ENCODE measurements around the gene MRPL32.
A peak's percentile ranks its signal among the peaks of the same experiment; 100 is the strongest.

Gene MRPL32

GRCh38 chr7:42940985-42941847 is 9.0 kb downstream of the MRPL32 start:
- Mint-ChIP-seq H3K36me3 (ENCODE audit: low read depth) (peaks cover 26% of the 10 kb centered on the region), H3K9me3 (no peaks in the 10 kb centered on the region), H3K4me1 (ENCODE audit: low read depth) (peaks cover 33% of the 10 kb centered on the region), H3K27me3 (no peaks in the 10 kb centered on the region), H3K4me3 (no peak overlapping the region), H3K27ac (no peak overlapping the region)

GRCh38 chr7:42945821-42946626 is 13.8 kb downstream of the MRPL32 start:
- no peak overlapping the region for H3K4me3 Mint-ChIP-seq
- H3K4me1 Mint-ChIP-seq (ENCODE audit: low read depth), result peaks cover 8% of the 10 kb centered on the region
- H3K9me3 Mint-ChIP-seq, result no peaks in the 10 kb centered on the region
- H3K36me3 Mint-ChIP-seq (ENCODE audit: low read depth), result no peaks in the 10 kb centered on the region
- peak overlapping the region; percentile 40 for H3K27ac Mint-ChIP-seq
- H3K27me3 Mint-ChIP-seq, result no peaks in the 10 kb centered on the region

- Mint-ChIP-seq H3K27ac (no peak overlapping the region), H3K4me3 (no peak overlapping the region), H3K27me3 (no peaks in the 10 kb centered on the region), H3K9me3 (no peaks in the 10 kb centered on the region), H3K4me1 (ENCODE audit: low read depth) (peaks cover 8% of the 10 kb centered on the region), H3K36me3 (ENCODE audit: low read depth) (no peaks in the 10 kb centered on the region)
Observed at GRCh38 chr7:42946627-42946950, 14.4 kb downstream of the MRPL32 start.

GRCh38 chr7:42947521-42947920 is 15.3 kb downstream of the MRPL32 start:
- no peaks in the 10 kb centered on the region for H3K36me3 Mint-ChIP-seq (ENCODE audit: low read depth)

GRCh38 chr7:42950417-42950816 is 18.2 kb downstream of the MRPL32 start:
- H3K27ac Mint-ChIP-seq, result no peak overlapping the region
- H3K4me1 Mint-ChIP-seq (ENCODE audit: low read depth), result peaks cover 8% of the 10 kb centered on the region

More at GRCh38 chr7:42947521-42947920, 15.3 kb downstream of the MRPL32 start:
- Mint-ChIP-seq H3K4me1 (ENCODE audit: low read depth) (peaks cover 8% of the 10 kb centered on the region), H3K27ac (no peak overlapping the region), H3K9me3 (no peaks in the 10 kb centered on the region), H3K4me3 (no peak overlapping the region), H3K27me3 (no peaks in the 10 kb centered on the region)

GRCh38 chr7:42952328-42952727 is 20.2 kb downstream of the MRPL32 start:
- Mint-ChIP-seq H3K4me3 (no peak overlapping the region), H3K9me3 (peaks cover 8% of the 10 kb centered on the region), H3K36me3 (ENCODE audit: low read depth) (no peaks in the 10 kb centered on the region), H3K27ac (no peak overlapping the region), H3K4me1 (ENCODE audit: low read depth) (no peaks in the 10 kb centered on the region), H3K27me3 (no peaks in the 10 kb centered on the region)

More at GRCh38 chr7:42950417-42950816, 18.2 kb downstream of the MRPL32 start:
- peaks cover 5% of the 10 kb centered on the region for H3K9me3 Mint-ChIP-seq
- H3K27me3 Mint-ChIP-seq, result no peaks in the 10 kb centered on the region
- no peaks in the 10 kb centered on the region for H3K36me3 Mint-ChIP-seq (ENCODE audit: low read depth)
- H3K4me3 Mint-ChIP-seq, result no peak overlapping the region

GRCh38 chr7:42953994-42954393 is 21.8 kb downstream of the MRPL32 start:
- Mint-ChIP-seq H3K9me3 (peaks cover 8% of the 10 kb centered on the region), H3K27ac (no peak overlapping the region), H3K4me1 (ENCODE audit: low read depth) (no peaks in the 10 kb centered on the region)

GRCh38 chr7:42956062-42956461 is 23.9 kb downstream of the MRPL32 start:
- Mint-ChIP-seq H3K36me3 (ENCODE audit: low read depth) (no peaks in the 10 kb centered on the region), H3K4me1 (ENCODE audit: low read depth) (no peaks in the 10 kb centered on the region), H3K27ac (no peak overlapping the region), H3K27me3 (peaks cover 8% of the 10 kb centered on the region), H3K9me3 (peaks cover 8% of the 10 kb centered on the region), H3K4me3 (no peak overlapping the region)

More at GRCh38 chr7:42953994-42954393, 21.8 kb downstream of the MRPL32 start:
- H3K4me3 Mint-ChIP-seq, result no peak overlapping the region
- H3K27me3 Mint-ChIP-seq, result no peaks in the 10 kb centered on the region
- no peaks in the 10 kb centered on the region for H3K36me3 Mint-ChIP-seq (ENCODE audit: low read depth)

- H3K27ac Mint-ChIP-seq, result no peak overlapping the region
- peaks cover 8% of the 10 kb centered on the region for H3K9me3 Mint-ChIP-seq
- H3K4me1 Mint-ChIP-seq (ENCODE audit: low read depth), result no peaks in the 10 kb centered on the region
- H3K27me3 Mint-ChIP-seq, result peaks cover 11% of the 10 kb centered on the region
- no peak overlapping the region for H3K4me3 Mint-ChIP-seq
- H3K36me3 Mint-ChIP-seq (ENCODE audit: low read depth), result no peaks in the 10 kb centered on the region
Observed at GRCh38 chr7:42959549-42959948, 27.4 kb downstream of the MRPL32 start.

GRCh38 chr7:42960762-42961161 is 28.6 kb downstream of the MRPL32 start:
- peaks cover 10% of the 10 kb centered on the region for H3K4me1 Mint-ChIP-seq (ENCODE audit: low read depth)
- H3K9me3 Mint-ChIP-seq, result peaks cover 3% of the 10 kb centered on the region
- peaks cover 15% of the 10 kb centered on the region for H3K27me3 Mint-ChIP-seq
- H3K27ac Mint-ChIP-seq, result no peak overlapping the region
- H3K36me3 Mint-ChIP-seq (ENCODE audit: low read depth), result no peaks in the 10 kb centered on the region
- H3K4me3 Mint-ChIP-seq, result no peak overlapping the region

GRCh38 chr7:42961170-42961569 is 29.0 kb downstream of the MRPL32 start:
- Mint-ChIP-seq H3K4me1 (ENCODE audit: low read depth) (peaks cover 10% of the 10 kb centered on the region), H3K4me3 (no peak overlapping the region), H3K27me3 (peaks cover 15% of the 10 kb centered on the region), H3K9me3 (peaks cover 3% of the 10 kb centered on the region), H3K36me3 (ENCODE audit: low read depth) (no peaks in the 10 kb centered on the region), H3K27ac (no peak overlapping the region)

- Mint-ChIP-seq H3K4me3 (no peak overlapping the region), H3K27ac (no peak overlapping the region), H3K4me1 (ENCODE audit: low read depth) (peaks cover 10% of the 10 kb centered on the region), H3K9me3 (no peaks in the 10 kb centered on the region), H3K36me3 (ENCODE audit: low read depth) (no peaks in the 10 kb centered on the region), H3K27me3 (peaks cover 30% of the 10 kb centered on the region)
Observed at GRCh38 chr7:42964293-42964692, 32.1 kb downstream of the MRPL32 start.

GRCh38 chr7:42964849-42965805 is 33.0 kb downstream of the MRPL32 start:
- H3K36me3 Mint-ChIP-seq (ENCODE audit: low read depth), result no peaks in the 10 kb centered on the region
- H3K4me1 Mint-ChIP-seq (ENCODE audit: low read depth), result peaks cover 10% of the 10 kb centered on the region
- peak overlapping the region; percentile 5 for H3K27ac Mint-ChIP-seq
- H3K9me3 Mint-ChIP-seq, result no peaks in the 10 kb centered on the region
- peaks cover 28% of the 10 kb centered on the region for H3K27me3 Mint-ChIP-seq
- no peak overlapping the region for H3K4me3 Mint-ChIP-seq

GRCh38 chr7:42967391-42967790 is 35.2 kb downstream of the MRPL32 start:
- peaks cover 10% of the 10 kb centered on the region for H3K4me1 Mint-ChIP-seq (ENCODE audit: low read depth)
- no peaks in the 10 kb centered on the region for H3K36me3 Mint-ChIP-seq (ENCODE audit: low read depth)
- peaks cover 19% of the 10 kb centered on the region for H3K27me3 Mint-ChIP-seq
- H3K9me3 Mint-ChIP-seq, result no peaks in the 10 kb centered on the region
- H3K27ac Mint-ChIP-seq, result no peak overlapping the region
- no peak overlapping the region for H3K4me3 Mint-ChIP-seq
